ENCODE results near the gene BARX2.

GRCh38 chr11:129352676-129353075 is 23.0 kb upstream of the BARX2 start:
- TF ChIP-seq POLR2AphosphoS5 (IDR thresholded peaks at IDR 0.05) (no peak), EP300 (IDR thresholded peaks at IDR 0.05) (no peak), POLR2A (IDR thresholded peaks at IDR 0.05) (no peak), CTCF (IDR thresholded peaks at IDR 0.05) (no peak)

Measured in stomach (tissue), 4 donors.